ENCODE results near the gene CSTPP1.
"Not testable (repeated sequence)": the region's sequence is repeated elsewhere in the genome, so short reads cannot be mapped to it uniquely, and the experiment has no call there.

The CSTPP1 gene

GRCh38 chr11:46913484-46913883, 23.1 kb upstream of the CSTPP1 start:
- no peak for DNase-seq

DNA sequence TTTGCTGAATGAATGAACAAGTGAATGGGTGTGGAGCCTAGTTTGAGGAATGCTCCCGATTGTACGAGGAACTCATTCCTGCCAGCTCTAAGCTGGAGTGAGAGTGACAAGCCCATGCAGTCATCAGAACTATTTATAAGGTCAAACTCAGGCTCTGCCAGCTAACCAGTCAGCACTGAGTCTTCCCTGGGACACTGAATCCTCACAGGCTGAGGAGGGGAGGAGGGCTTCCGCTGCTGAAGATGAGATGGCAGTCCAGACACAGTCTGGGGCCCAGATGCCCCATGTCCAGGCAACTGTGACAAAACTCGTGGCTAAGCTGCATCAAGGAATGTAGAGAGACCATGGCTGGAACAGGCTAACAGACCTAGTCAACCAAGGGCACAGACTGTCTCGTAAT, 22.2 kb upstream of the CSTPP1 start:
- no peak for DNase-seq

DNA sequence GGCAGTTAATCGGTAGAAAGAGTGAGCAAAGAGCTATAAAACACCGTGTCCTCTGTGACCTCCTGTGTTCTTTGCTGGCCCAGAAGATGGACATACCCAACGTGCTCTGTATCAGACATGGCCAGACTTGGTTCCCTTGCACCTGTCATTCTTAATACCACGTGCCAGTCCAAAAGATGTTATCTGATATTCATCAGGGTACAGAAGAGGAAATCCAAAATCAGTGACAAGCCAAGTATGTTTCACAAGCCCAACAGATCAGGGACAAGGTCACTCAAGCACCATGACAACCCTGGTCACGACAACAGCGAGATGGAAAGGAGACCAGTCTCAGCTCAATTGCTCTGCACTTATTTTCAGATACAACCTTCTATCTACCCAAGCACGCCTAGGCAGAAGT, 21.7 kb upstream of the CSTPP1 start:
- DNase-seq, result no peak

GRCh38 chr11:46916286-46917108, 20.1 kb upstream of the CSTPP1 start:
- DNase-seq, result peak; percentile 3

DNA sequence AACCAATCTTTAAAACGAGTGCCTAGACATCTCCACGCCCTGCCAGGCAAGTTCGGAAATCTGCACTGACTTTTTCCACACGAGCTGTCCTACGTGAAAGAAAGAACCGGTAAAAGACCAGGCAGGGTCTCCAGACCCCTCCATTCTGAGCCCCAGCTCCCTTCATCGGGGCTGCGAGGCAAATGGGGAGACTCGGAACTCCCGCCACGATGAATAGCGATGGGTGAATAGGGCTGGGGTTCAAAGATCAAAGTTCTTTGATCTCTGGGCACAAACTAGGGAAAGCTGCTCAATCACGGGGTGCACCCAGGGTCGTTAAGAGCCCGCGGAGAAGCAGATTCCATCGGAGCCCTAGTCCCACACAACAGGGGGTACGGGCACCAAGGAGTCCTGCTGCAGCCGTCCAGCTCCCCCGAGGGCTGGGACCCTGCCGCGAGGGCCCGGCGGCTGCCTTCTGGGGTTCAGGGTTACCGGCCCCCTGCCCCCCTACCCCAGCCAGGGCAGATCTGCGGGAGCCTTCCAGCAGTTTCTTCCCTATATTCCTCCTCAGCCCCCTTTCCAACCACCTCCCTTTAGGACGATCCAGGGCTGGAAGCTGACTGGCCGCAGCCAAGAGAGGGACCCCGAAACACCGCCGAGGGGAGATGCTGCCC, 19.3 kb upstream of the CSTPP1 start:
- DNase-seq, result no peak

- DNase-seq, result no peak
These were observed 18.8 kb upstream of the CSTPP1 start for GRCh38 chr11:46917762-46918082.

- DNase-seq, result no peak
These were observed 18.3 kb upstream of the CSTPP1 start, which contains the start of gene LRP4 for GRCh38 chr11:46918083-46918787. Gene LRP4, minus strand, starts transcription at chr11:46918550. Its CDS starts 171 bp downstream, at chr11:46918379.

- no peak for DNase-seq
These were observed 17.6 kb upstream of the CSTPP1 start for GRCh38 chr11:46918788-46919513.

DNA sequence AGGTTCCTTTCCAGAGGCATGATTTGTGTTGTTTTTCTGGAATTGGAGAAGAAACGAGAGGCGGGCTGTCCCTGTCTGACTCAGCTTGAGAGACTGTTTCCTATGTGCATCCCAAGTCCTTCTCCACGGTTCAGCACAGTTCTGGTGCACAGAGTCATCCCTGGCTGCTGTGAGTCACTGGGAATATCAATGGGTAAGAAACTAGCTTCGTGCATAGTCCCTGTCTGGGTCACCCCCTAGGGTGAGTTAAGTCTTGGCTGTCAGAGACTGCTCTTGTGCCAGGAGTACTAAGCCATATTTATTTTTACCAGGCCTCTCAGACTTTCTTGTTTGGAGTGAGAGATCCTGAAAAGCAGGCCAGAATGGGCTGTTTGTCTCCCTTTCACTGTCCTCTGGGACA, 15.8 kb upstream of the CSTPP1 start:
- peak; percentile 86 for DNase-seq

GRCh38 chr11:46927928-46928327, 8.6 kb upstream of the CSTPP1 start:
- not testable (repeated sequence) for DNase-seq

GRCh38 chr11:46928701-46929100, 7.9 kb upstream of the CSTPP1 start:
- not testable (repeated sequence) for DNase-seq

DNA sequence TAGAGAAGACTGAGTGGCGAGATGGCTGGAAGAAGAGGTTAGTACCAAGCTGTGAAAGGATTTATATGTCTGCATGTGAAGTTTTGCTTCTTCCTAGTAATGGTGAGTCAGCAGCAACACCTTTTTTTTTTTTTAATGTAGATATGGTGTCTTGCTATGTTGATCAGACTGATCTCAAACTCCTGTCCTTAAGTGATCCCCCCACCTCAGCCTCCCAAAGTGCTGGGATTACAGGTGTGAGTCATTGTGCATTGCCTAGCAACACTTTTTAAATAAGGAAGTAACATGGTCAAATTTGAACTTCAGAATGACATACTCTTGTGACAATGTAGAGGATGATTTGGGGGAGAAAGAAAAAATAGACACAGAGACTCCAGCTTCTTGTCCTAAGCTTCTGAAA, 6.5 kb upstream of the CSTPP1 start:
- DNase-seq, result no peak

DNA sequence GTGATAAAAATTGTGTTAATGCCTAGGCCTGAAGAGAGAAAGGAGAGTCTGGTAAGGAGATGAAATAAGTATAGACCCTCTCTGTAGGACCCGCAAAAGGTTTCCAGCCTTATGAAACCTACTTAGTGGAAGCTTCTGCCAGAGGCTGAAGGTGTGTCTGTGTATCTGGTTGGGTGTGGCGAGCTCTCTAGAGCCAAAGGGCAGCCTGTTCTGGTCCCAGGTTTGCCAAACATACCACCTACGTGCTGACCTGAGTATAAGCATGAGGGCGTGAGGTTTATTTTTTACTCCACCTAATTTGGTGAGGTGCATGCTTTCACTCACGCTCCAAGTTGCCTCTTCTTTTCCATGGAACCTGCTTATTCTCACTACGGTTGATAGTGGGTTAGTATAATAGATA, 5.6 kb downstream of the CSTPP1 start:
- no peak for DNase-seq

DNA sequence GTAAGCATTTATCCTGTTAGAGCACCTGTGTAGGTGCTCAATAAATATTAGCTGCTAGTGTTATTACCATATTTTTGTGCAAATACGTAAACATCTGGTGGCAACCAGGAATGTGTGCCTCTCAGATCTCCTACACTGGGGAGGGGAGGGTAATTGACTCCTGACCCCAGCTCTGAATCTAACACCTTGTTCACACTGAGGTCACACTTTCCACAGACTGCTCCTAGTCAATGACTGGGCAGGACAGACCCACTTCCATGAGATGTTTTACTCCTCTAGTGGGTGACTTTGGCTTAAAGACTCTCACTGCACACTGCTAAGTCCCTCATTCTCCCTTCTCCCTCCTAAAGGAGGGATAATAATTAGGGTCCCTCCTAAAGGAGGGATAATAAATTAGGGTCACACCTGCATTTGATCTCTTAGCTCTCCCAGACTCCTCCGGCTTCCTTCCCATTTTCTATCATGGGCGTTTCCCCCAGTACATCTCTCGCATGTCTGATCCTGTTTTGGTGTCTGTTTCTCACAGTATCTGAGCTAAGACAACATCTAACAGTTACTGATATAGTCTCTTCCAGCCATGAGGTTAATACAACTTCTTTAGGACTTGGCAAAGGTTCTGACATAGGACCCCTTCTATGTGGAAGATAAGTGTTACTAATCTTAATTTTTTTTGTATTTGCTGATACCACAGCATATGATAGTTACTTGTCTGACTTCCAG, 8.0 kb downstream of the CSTPP1 start:
- no peak for DNase-seq

- DNase-seq, result no peak
These were observed 11.0 kb downstream of the CSTPP1 start for GRCh38 chr11:46947399-46948077.

DNA sequence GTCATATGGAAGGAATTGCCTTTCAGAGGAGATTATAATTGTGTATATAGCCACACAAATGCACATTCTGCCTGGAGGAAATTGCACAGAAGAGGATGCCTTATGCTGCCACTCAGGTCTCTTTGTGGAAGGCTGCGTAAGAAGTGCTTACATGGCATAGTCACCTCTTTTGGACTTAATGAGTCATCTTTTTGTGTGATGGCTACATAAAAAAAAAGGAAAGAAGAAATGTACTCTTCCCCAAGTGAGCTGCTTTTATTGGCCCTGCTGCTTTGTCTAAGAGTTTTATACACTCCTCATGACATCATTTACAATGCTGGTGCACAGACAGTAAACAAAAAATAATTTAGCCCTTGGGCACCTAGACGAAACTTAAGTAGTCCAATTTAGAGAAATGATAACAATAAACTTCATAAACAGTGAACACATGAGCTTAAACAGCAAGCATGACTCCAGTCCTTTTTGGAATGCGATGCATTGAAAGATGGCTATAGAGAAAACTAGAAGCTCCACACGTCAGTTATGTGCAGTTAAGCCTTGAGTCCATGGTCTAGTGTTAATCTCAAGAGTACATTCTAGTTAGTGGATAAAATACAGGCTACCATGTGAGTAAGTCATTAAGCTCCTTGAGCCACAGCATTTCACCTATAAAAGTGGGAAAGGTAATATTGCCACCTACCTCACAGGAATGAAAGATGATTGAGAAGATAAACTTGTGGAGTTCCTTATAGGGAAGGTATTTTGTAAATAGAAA, 12.0 kb downstream of the CSTPP1 start:
- DNase-seq, result no peak

- DNase-seq, result no peak
These were observed 12.7 kb downstream of the CSTPP1 start for GRCh38 chr11:46949297-46949696.

DNA sequence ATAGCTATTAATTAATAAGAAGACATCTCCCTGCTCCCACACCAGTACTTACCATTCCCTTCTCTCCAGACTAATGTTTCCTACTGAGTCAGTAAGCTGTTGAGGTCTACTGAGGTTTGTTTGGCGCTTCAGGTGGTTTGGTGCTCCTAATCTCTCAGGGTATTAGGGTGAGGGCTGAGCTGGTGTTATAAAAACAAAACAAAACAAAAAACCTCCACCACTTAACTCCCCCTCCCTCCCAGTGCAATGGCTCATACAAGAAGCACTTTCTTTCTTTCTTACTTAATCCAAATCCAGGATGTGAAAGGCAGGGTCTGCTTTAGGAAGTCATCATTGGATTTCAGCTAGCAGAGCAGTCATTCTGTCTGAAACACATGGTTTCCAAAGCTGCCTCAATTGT, 15.3 kb downstream of the CSTPP1 start:
- DNase-seq, result no peak

- DNase-seq, result no peak
These were observed 16.0 kb downstream of the CSTPP1 start for GRCh38 chr11:46952553-46952952.

DNA sequence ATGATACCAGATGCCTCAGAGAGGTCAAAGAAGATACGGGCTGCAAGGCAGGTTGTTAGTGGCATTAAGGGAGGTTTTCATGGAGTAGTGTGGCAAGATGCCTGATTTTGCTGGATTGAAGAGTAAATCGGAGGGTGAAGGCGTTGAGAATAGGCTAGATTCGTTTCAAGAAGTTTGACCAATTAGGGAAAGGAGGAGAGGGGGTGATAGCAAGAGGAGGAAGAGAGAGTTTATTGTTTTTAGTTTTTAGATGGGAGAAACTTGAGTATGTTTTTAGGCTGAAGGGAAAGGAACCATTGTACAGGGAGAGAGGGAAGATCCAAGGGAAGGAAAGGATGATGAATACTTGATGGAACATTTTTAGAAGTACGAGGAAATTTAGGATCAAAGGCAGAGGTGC, 16.5 kb downstream of the CSTPP1 start:
- no peak for DNase-seq

GRCh38 chr11:46958777-46959176, 22.2 kb downstream of the CSTPP1 start:
- DNase-seq, result no peak

Measured in NCI-H446 treated with DMSO at 0.1 percent for 48 hours (cell line).